Islet precursor cell (in vitro differentiated cells): ENCODE measurements around the gene CPEB1.

Experiments
- DNase-seq: peaks from one replicate; pipeline ENCODE4 v3.0.0-alpha.2; 2018

CPEB1 gene

GRCh38 chr15:82585072-82585471 is 62.1 kb downstream of the CPEB1 start:
- no peak for DNase-seq

DNA sequence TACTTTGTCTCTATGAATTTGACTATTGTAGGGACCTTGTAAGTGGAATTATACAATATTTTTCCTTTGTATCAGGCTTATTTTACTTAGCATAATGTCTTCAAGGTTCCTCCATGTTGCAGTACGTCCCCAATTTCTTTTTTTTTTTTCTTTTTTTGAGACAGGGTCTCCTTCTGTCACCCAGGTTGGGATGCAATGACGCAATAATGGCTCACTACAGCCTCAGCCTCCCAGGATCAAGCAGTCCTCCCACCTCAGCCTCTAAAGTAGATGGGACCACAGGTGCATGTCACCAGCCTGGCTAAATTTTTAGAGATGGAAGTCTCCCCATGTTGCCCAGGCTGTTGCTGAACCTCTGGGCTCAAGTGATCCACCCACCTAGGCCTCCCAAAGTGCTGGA is 66.5 kb downstream of the CPEB1 start:
- no peak for DNase-seq

DNA sequence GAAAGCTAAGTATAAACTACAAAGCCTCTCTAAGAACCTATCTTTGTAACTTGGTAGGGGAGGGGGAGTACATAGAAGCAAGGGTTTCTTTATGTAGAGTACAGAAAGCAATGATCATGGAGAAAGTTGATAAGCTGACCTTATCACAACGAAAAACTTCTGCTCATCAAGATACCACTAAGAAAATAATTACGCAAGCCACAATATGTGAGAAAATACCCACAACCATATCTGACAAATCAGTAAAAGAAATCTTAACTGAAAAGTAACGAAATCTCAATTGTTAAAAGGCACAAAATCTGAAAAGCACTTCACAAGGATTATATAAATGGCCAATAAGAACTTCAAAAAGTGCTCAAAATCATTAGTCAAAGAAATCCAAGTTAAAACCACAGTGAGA is 71.8 kb downstream of the CPEB1 start:
- no peak for DNase-seq

DNA sequence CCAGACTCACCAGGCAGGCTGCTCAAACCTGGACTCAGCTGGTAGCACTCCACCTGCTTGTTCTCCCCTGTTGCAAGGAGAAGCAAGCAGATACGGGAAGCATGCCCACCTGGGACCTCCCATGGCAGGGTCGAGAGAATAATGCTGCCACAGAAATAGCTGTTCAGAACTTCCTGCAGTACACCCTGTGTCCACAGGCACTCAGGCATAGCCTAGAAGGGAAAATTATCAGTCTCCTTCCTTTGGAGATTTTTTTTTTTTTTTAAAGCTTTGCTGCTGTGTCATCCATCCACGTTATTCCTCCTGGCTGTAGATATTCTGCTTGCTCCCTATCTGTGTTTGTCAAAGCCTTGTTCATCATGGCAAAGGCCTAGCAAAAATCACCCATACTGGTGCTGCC is 74.2 kb downstream of the CPEB1 start:
- no peak for DNase-seq

DNA sequence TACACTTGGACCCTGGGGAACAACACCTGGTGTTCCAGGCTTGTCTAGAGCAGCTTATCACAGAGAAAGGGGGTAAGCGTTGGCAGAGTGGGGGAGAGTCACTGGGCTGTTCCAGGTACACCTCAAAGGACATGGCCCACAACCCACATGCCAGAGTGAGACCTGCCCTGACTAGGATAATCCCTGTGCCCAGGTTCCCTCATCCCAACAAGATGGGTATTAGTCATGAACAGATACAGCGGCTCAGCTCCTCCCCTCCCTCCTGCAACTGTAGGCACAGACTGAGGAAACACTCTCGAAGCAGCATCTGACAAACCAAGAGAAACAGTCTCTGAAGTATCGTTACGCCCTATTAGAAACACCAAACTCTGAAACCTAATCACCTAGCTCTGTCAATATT is 74.9 kb downstream of the CPEB1 start:
- no peak for DNase-seq

DNA sequence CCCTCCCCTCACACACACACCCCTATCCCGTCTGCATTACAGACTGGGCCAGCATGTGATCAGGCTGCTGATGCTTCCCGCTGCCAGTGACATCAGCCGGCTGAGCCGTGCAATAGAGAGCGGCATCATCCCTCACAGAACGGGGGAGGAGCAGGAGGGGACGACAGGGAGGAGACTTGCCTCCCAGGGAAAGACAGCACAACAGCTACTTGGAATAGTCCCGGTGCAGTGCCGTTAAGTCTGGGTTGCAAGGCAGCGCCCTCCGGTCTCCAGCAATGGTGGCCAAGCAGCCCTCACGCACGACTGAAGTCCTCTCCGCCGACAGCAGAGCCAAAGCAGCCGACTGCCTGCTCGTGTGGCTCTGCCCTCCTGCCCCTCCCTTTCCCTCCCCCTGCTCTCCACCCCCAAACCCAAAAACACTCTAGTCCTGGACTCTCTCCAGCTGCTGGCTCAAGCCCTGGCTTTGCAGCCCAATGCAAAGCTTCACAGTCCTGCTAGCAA is 75.4 kb downstream of the CPEB1 start:
- peak; percentile 89 for DNase-seq

GRCh38 chr15:82570721-82571508 is 76.2 kb downstream of the CPEB1 start:
- DNase-seq, result peak; percentile 74

- no peak for DNase-seq
Observed at GRCh38 chr15:82569834-82570233, 77.3 kb downstream of the CPEB1 start.

DNA sequence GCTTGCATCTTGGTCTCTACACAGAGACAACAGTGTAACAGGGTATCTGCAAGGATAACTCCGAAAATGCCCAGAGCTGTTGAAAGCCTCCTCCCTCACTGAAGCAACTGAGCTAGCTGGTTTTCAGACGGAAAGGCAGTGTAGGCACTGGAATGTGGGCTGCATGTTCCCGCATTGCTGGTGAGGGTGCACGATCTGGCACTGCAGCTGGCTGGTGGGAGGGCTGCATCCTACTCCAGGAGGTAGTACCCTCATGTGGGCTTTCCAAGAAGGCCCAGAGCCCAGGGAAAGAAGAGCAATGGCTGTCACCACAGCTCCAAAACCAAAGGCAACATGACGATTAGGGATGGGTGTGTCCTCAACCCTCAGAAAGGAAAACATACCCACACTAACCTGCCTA is 78.2 kb downstream of the CPEB1 start:
- DNase-seq, result no peak

DNA sequence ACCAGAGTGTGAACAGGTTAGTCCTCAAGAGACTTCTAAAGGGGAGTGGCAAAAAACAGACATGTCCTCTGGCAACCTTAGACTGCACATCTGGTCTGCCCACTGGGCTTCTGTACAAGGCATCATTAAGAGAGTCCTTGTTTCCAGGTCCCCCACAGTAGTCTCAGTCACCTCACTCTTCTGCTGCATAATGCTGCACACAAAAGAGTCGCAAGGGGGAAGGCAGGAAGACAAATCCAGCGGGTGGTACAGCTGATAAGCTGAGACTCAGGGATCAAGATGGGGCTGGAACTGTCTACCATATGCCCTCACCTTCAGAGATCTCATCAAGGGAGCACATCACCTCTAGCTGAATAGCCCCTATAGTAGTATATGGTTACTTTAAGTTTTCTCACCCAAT is 79.5 kb downstream of the CPEB1 start:
- DNase-seq, result no peak

GRCh38 chr15:82566690-82567089 is 80.5 kb downstream of the CPEB1 start:
- DNase-seq, result no peak

DNA sequence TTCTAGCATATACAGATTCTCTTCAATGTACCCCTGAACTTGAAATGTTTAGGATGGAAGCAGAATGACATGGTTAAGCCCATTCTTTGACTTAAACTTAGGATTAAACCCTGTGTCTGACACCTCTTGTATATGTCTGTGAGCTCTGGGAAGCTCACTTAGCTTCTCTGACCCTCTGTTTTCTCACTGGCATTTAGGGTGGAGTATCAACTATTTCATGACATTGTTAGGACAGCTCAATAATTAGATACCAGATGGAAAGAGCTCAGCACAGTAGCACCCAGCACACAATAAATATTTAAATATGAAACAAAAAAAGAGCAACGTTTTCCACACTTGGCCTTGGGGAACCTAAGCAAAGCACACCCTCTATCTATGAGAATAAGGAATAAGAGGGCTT is 88.7 kb downstream of the CPEB1 start:
- DNase-seq, result no peak

DNA sequence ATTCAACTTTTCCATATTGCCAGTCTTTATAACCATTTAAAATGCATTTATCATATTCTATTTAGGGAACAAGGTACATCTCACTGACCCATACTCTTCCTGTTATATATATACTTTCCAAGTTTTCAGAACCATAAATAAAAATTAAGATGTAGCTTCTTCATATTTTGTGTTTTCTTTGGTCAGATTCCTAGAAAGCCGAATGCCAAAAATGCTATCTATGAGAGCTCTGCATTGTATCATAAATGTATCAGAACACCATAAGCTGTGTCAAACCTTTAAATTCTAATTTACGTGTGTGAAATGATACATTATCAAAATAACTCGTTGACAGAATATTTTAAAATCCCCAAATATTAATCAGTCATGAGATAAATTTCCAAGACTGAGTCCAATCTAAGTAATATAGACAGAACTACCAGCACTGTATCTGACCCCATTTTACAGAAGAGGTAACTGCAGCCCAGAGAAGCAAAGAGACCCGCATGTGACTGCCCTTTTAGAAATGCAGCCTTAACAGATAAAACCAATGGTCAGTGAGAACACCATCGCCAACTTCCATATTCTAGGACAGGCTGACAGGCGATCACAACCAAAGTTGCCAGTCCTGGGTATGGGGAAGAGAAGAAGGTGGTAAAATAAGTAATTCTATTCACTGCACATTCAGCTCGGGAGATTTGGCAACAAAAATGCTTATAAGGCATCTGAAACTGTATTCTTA is 90.7 kb downstream of the CPEB1 start:
- no peak for DNase-seq

DNA sequence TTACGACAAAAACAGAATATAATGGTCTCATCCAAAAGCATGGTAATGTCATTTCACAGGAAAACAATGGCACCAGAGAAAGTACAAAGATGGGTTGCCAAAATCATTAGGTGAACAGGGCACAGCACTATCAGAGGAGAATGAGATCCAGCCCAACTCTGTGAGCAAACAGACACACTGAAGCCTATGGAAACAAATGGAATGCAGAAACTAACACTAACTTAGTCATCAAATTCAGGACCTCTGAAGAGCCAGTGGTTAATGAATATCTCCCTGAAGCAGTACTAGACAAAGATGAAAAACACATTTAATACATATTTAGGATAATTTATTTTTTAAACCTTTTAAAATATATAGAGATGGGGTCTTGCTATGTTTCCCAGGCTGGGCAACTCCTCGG is 92.3 kb downstream of the CPEB1 start:
- no peak for DNase-seq

- no peak for DNase-seq
Observed at GRCh38 chr15:82554351-82554750, 92.8 kb downstream of the CPEB1 start.

- no peak for DNase-seq
Observed at GRCh38 chr15:82553846-82554245, 93.3 kb downstream of the CPEB1 start.

DNA sequence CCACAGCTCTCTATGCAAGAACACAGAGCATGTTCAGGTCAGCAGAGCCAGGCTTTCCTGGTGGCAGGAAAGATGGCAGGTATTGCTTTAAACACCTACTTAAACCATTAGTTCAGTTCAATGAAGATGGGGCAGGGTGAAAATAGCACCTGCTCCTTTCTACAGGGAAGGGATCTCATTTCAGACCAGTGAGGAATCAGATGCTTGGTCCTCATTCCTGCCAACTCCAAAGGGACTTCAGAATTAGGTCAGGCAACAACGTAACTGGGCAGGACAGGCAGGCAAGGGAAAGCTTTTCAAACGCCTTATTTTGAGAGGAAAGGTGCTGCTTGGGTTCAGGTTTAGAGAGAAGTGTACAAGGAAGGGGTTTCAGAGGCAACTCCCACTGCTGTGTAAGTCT is 94.3 kb downstream of the CPEB1 start:
- DNase-seq, result peak; percentile 19

- DNase-seq, result peak; percentile 37
Observed at GRCh38 chr15:82551646-82552247, 95.4 kb downstream of the CPEB1 start.

DNA sequence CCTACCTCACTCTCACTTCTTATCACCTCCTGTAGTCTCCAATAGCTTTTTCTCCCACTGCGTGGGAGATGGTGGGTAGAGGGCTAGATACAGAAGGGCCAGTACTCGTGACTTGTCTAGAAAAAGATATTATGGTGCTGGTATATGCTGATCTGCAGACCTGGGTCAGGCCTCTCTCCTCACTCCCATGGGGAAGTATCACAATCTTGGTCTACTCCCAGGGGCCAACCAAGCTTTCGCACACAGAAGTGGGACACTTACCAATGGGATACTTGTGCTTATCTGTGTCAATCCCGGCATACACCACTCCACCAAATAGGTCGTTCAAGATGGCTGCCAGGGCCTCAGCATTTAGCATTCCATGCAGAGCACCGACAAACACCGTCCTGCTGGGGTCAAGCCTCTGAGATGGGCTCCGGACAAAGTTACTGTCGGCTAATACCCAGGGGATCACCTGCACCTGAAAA is 97.9 kb downstream of the CPEB1 start:
- DNase-seq, result peak; percentile 28

DNA sequence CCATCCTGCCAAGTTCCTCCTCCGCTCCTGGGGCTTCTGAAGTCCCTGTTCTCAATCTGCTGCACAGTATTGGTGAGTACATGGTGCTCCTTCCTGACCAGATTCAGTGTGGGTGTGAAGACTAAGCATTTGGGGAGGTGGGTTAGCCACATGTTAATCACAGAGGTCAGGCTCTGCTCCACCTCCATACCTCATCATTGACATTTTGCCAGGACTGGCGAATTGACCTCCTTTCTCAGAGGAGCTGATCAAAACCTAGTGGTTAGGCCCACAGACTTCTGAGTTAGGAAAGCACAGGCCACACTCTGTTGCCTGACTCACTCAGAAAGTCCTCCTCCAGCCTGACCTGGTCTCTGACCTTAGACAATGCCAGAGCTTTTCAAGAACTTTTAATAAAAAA is 98.5 kb downstream of the CPEB1 start:
- no peak for DNase-seq

GRCh38 chr15:82545478-82545877 is 101.7 kb downstream of the CPEB1 start:
- peak; percentile 37 for DNase-seq

GRCh38 chr15:82545002-82545401 is 102.2 kb downstream of the CPEB1 start:
- no peak for DNase-seq

GRCh38 chr15:82544431-82544830 is 102.7 kb downstream of the CPEB1 start:
- peak; percentile 50 for DNase-seq

GRCh38 chr15:82543160-82543559 is 104.0 kb downstream of the CPEB1 start:
- DNase-seq, result peak; percentile 38
